Natural killer cell (primary cell): ENCODE data around the gene MARK3. TPM values are rescaled to one million over a fixed set of nuclear protein-coding genes. Genes with fewer than 3 reads are reported as not detected.
"Not testable (repeated sequence)": the region's sequence is repeated elsewhere in the genome, so short reads cannot be mapped to it uniquely, and the experiment has no call there.

Experiments
- ATAC-seq, 3 donors: fragments of 150-1000 bp in 2 of 3; fragments of 200-7000 bp in 1 of 3; cut with Tn5 transposase; 1 replicate in 1 of 3; 2 replicates in 2 of 3; pipeline ENCODE4 v1.10.0; 2021; ENCODE audit warnings: mild to moderate bottlenecking in 2 of 3, moderate library complexity in 2 of 3
- DNase-seq, 2 donors: peaks; one replicate each; pipeline versions ENCODE4 v3.0.0 to v3.0.0-alpha.2; 2013 to 2021; ENCODE audit warnings: mixed read lengths in 1 of 2
- H3K27ac ChIP-seq: one replicate; pipeline ENCODE4 v1.5.1; 2013; ENCODE audit warnings: mild to moderate bottlenecking, low read length
- H3K27me3 ChIP-seq: one replicate; pipeline ENCODE4 v1.6.1; 2013; ENCODE audit warnings: low read length; ENCODE audit not compliant: control insufficient read depth, insufficient read depth
- H3K36me3 ChIP-seq: one replicate; pipeline ENCODE4 v1.6.1; 2013; ENCODE audit warnings: low read length; ENCODE audit not compliant: control insufficient read depth, insufficient read depth
- H3K4me1 ChIP-seq: one replicate; pipeline ENCODE4 v1.6.1; 2013; ENCODE audit warnings: low read length; ENCODE audit not compliant: control insufficient read depth, insufficient read depth
- H3K4me3 ChIP-seq: one replicate; pipeline ENCODE4 v1.5.1; 2013; ENCODE audit warnings: low read length
- H3K9me3 ChIP-seq: one replicate; pipeline ENCODE4 v1.6.1; 2013; ENCODE audit warnings: low read length; ENCODE audit not compliant: control insufficient read depth, insufficient read depth
- H3K27ac Mint-ChIP-seq, 2 donors: one replicate each; pipeline ENCODE4 v1.8.0; 2022; ENCODE audit warnings: mild to moderate bottlenecking in 2 of 2, mixed read lengths in 2 of 2, moderate library complexity in 1 of 2
- H3K27me3 Mint-ChIP-seq, 2 donors: one replicate each; pipeline ENCODE4 v1.8.0; 2022; ENCODE audit warnings: low read depth in 2 of 2, mixed read lengths in 2 of 2
- H3K36me3 Mint-ChIP-seq: one replicate; pipeline ENCODE4 v1.8.0; 2022; ENCODE audit warnings: mixed read lengths
- H3K4me1 Mint-ChIP-seq, 2 donors: one replicate each; pipeline ENCODE4 v1.8.0; 2022; ENCODE audit warnings: mixed read lengths in 2 of 2
- H3K4me3 Mint-ChIP-seq: one replicate; pipeline ENCODE4 v1.8.0; 2022; ENCODE audit warnings: mild to moderate bottlenecking, moderate library complexity, mixed read lengths
- H3K9me3 Mint-ChIP-seq, 2 donors: one replicate each; pipeline ENCODE4 v1.8.0; 2022; ENCODE audit warnings: mixed read lengths in 2 of 2
- WGBS: methylation state at CpG from one replicate; pipeline ENCODE4 v1.1.7; 2013; ENCODE audit warnings: missing lambda C conversion rate; ENCODE audit not compliant: insufficient coverage; 5-methylcytosine and 5-hydroxymethylcytosine counted together
- intact Hi-C: fragments of 100-400 bp; cut with micrococcal nuclease; formaldehyde crosslinking; loops from one replicate; pipeline ENCODE4 v1.14.2; 2022
- total RNA-seq, 4 donors: library from RNA; stranded (reverse); fragments of 120-200 nt in 1 of 4; gene quantifications; one replicate each; pipeline versions ENCODE4 v1.2.3 to v1.2.4, GENCODE V29; 2013 to 2022
- TF ChIP-seq, protein P1 (sequence below): fragments of 200-600 bp; IDR thresholded peaks from one replicate; pipeline ENCODE4 v1.8.0; 2022; ENCODE audit warnings: antibody characterized with exemption

The MARK3 gene
- total RNA-seq, 3 donors from 2014 or later (not counting 1 experiment from before 2014, with no cell fraction given), result 138 to 167 (median 152) TPM

DNA sequence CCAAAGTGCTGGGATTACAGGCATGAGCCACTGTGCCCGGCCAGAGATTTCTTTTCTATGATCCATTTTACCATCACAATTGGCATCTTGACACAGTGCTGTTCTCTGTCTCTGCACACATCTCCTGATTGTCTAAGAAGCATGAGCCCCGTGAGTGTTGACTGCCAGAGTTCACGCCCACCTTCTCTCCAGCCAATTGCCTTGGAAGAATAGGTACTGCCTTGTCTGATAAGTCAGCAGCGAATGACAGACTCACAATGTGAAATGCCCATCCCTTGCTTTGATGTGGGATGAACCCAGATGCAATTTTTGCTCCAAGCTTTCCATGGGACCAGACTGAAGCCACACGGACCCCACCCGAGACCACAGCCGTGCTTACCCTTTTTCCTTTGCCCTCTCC, 31.9 kb upstream of the MARK3 start:
- no peak overlapping the region for H3K27ac Mint-ChIP-seq
- Histone ChIP-seq H3K9me3 (no peaks in the 10 kb centered on the region), H3K27ac (no peak overlapping the region), H3K36me3 (no peaks in the 10 kb centered on the region), H3K4me1 (no peaks in the 10 kb centered on the region), H3K4me3 (no peak overlapping the region), H3K27me3 (peaks cover 2% of the 10 kb centered on the region)
- DNase-seq (no peak), ATAC-seq (no peak)
- H3K4me3 Mint-ChIP-seq, result no peak overlapping the region
- H3K36me3 Mint-ChIP-seq, result no peaks in the 10 kb centered on the region
- H3K27me3 Mint-ChIP-seq, result peaks cover 7 to 9% of the 10 kb centered on the region in 2 donors
- no peaks in the 10 kb centered on the region for H3K4me1 Mint-ChIP-seq
- TF ChIP-seq, protein P1, sequence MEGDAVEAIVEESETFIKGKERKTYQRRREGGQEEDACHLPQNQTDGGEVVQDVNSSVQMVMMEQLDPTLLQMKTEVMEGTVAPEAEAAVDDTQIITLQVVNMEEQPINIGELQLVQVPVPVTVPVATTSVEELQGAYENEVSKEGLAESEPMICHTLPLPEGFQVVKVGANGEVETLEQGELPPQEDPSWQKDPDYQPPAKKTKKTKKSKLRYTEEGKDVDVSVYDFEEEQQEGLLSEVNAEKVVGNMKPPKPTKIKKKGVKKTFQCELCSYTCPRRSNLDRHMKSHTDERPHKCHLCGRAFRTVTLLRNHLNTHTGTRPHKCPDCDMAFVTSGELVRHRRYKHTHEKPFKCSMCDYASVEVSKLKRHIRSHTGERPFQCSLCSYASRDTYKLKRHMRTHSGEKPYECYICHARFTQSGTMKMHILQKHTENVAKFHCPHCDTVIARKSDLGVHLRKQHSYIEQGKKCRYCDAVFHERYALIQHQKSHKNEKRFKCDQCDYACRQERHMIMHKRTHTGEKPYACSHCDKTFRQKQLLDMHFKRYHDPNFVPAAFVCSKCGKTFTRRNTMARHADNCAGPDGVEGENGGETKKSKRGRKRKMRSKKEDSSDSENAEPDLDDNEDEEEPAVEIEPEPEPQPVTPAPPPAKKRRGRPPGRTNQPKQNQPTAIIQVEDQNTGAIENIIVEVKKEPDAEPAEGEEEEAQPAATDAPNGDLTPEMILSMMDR, result no peak
- intact Hi-C loops, result no loop called here
- no peaks in the 10 kb centered on the region for H3K9me3 Mint-ChIP-seq
- 89% methylated on average over 7 of the region's 7 CpGs for WGBS

DNA sequence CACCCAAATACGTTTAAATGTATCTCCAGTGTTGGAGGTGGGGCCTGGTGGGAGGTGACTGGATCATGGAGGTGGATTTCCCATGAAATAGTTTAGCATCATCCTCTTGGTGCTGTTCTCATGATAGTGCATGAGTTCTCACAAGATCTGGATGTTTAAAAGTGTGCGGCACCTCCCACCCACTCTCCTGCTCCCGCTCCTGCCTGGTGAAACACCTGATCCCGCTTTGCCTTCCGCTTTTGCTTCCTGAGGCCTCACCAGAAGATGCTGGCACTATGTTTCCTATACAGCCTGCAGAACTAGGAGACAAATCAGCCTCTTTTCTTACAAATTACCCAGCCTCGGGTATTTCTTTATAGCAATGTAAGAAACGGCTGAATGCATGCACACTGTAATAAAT, 31.1 kb upstream of the MARK3 start:
- H3K36me3 Mint-ChIP-seq, result no peaks in the 10 kb centered on the region
- no peak overlapping the region for H3K4me3 Mint-ChIP-seq
- Histone ChIP-seq H3K27ac (no peak overlapping the region), H3K4me1 (no peaks in the 10 kb centered on the region), H3K27me3 (peaks cover 2% of the 10 kb centered on the region), H3K9me3 (no peaks in the 10 kb centered on the region), H3K36me3 (no peaks in the 10 kb centered on the region), H3K4me3 (no peak overlapping the region)
- H3K27ac Mint-ChIP-seq, result no peak overlapping the region
- H3K27me3 Mint-ChIP-seq, result peaks cover 7 to 9% of the 10 kb centered on the region in 2 donors
- no peaks in the 10 kb centered on the region for H3K4me1 Mint-ChIP-seq
- TF ChIP-seq, protein P1, result no peak
- no peak for DNase-seq
- intact Hi-C loops, result no loop called here
- WGBS, result 98% methylated on average over 7 of the region's 7 CpGs
- no peaks in the 10 kb centered on the region for H3K9me3 Mint-ChIP-seq
- no peak for ATAC-seq

DNA sequence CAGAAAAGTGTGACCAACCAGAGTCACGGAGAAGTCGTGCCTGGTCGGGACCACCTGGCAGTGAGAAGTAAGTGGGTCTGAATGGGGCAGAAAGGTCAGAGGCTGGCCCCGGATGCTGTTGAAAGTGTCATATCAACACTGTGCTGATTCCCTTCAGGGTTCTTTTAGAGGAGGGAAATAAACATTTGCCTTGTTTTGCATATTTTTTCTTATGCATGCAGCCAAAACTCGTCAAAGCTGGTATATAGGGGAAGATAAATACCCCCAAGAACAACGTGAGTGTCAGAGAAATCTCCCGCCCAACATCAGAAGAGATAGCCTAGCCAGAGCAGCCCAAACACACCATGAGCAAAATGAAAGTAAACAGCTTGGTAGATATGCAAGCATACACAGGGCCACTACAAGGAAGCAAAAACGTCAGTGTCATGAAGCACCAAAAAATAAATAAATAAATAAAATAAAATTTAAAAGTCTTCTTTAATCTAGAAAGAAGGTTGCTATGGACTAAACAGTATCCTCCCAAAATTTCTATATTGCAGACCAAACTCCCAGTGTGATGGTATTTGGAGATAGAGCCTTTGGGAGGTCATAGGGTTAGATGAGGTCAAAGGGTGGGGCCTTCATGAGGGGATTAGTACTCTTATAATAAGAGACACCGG, 29.1 kb upstream of the MARK3 start:
- intact Hi-C loops, result no loop called here
- Histone ChIP-seq H3K36me3 (no peaks in the 10 kb centered on the region), H3K9me3 (no peaks in the 10 kb centered on the region), H3K4me3 (no peak overlapping the region), H3K4me1 (no peaks in the 10 kb centered on the region), H3K27me3 (peaks cover 2% of the 10 kb centered on the region), H3K27ac (no peak overlapping the region)
- Mint-ChIP-seq H3K27me3 (peaks cover 12 to 15% of the 10 kb centered on the region in 2 donors), H3K27ac (no peak overlapping the region), H3K36me3 (no peaks in the 10 kb centered on the region), H3K9me3 (no peaks in the 10 kb centered on the region), H3K4me1 (no peaks in the 10 kb centered on the region), H3K4me3 (no peak overlapping the region)
- DNase-seq (no peak), ATAC-seq (peak in 2 of 3 donors; percentile 46 to 50)
- TF ChIP-seq, protein P1, result no peak
- WGBS, result 84% methylated on average over 8 of the region's 9 CpGs

DNA sequence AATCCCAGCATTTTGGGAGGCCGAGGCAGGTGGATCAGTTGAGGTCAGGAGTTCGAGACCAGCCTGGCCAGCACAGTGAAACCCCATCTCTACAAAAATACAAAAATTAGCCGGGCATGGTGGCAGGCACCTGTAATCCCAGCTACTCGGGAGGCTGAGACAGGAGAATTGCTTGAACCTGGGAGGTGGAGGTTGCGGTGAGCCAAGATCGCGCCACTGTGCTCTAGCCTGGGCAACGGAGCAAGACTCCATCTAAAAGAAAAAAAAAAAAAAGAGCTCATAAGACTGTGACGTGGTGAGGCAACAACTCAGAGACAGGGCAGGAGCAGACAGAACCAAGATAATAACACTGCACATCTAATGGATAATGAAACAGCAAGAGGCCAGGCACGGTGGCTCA, 27.7 kb upstream of the MARK3 start:
- H3K4me1 Mint-ChIP-seq, H3K27me3 ChIP-seq, H3K9me3 Mint-ChIP-seq, H3K36me3 Mint-ChIP-seq, H3K4me1 ChIP-seq, H3K27ac Mint-ChIP-seq, H3K27ac ChIP-seq, H3K27me3 Mint-ChIP-seq, H3K36me3 ChIP-seq, intact Hi-C loops, H3K4me3 Mint-ChIP-seq, ATAC-seq, H3K9me3 ChIP-seq, H3K4me3 ChIP-seq, DNase-seq: not testable (repeated sequence)
- WGBS, result 92% methylated on average over 9 of the region's 10 CpGs
